HepG2 (cell line): Measurements from ENCODE around the gene BRSK2. TPM values are rescaled to one million over a fixed set of nuclear protein-coding genes. Genes with fewer than 3 reads are reported as not detected.
A peak's percentile ranks its signal among the peaks of the same experiment; 100 is the strongest.

Experiments used
- ATAC-seq: fragments of 200-7000 bp; cut with Tn5 transposase; 3 replicates; pipeline ENCODE4 v1.9.1; 2020; ENCODE audit warnings: mild to moderate bottlenecking, moderate library complexity
- BruUV-seq: library from RNA; stranded (reverse); fragments of 400-500 nt; replicated peaks from 2 replicates; lab custom pipeline; 2021; lab: Mats Ljungman, UMichigan
- CTCF ChIA-PET: fragments of 300-600 bp; formaldehyde crosslinking; extraction: SDS; loops from one replicate; lab custom pipeline; 2021; ENCODE audit warnings: low total read pairs, inconsistent platforms, low intra/inter-chr PET ratio; lab: Yijun Ruan, JAX
- POLR2A ChIA-PET: fragments of 350-600 bp; sonication (Branson Sonifier 250); formaldehyde crosslinking; loops from one replicate; lab custom pipeline; 2020; ENCODE audit warnings: antibody characterized with exemption, inconsistent platforms; lab: Yijun Ruan, JAX
- DNase-seq: peaks from one replicate; pipeline ENCODE4 v3.0.0-alpha.2; 2015; ENCODE audit warnings: low spot score
- FAIRE-seq: peaks from 3 replicates; lab custom pipeline; 2011; peaks lifted over from hg19 to GRCh38; lab: Jason Lieb, UNC
- H2AFZ ChIP-seq: one replicate; pipeline ENCODE4 v1.6.1; 2011; ENCODE audit warnings: low read length, inconsistent platforms
- H3K27ac ChIP-seq: fragments of 300-600 bp; 3 replicates; pipeline ENCODE4 v1.8.0; 2011; ENCODE audit warnings: mixed run types, mild to moderate bottlenecking, mixed read lengths, low read length, inconsistent platforms; ENCODE audit not compliant: insufficient read depth; ENCODE audit errors: extremely low read length
- H3K27me3 ChIP-seq, 2 experiments: fragments of 200-600 bp in 1 of 2; 2 replicates in 1 of 2; 3 replicates in 1 of 2; pipeline versions ENCODE4 v1.6.0 to v1.8.0; 2011; ENCODE audit warnings: low read length in 2 of 2, mild to moderate bottlenecking in 2 of 2, moderate library complexity in 2 of 2, inconsistent platforms in 1 of 2; ENCODE audit not compliant: insufficient read depth in 2 of 2, control insufficient read depth in 1 of 2
- H3K36me3 ChIP-seq, 2 experiments: fragments of 200-600 bp in 1 of 2; replicated peaks in 1 of 2; 2 replicates in 1 of 2; 3 replicates in 1 of 2; pipeline versions ENCODE4 v1.5.1 to v1.8.0; 2011; ENCODE audit warnings: low read length in 2 of 2, inconsistent platforms in 1 of 2; ENCODE audit not compliant: insufficient read depth in 2 of 2, control insufficient read depth in 1 of 2
- H3K4me1 ChIP-seq: 2 replicates; pipeline ENCODE4 v1.5.1; 2012; ENCODE audit warnings: low read length, inconsistent platforms; ENCODE audit not compliant: insufficient read depth
- H3K4me2 ChIP-seq: 2 replicates; pipeline ENCODE4 v1.6.0; 2011; ENCODE audit warnings: low read depth, low read length, inconsistent platforms
- H3K4me3 ChIP-seq, 3 experiments: fragments of 200-600 bp in 1 of 3; sonication (generic), shearing (Covaris generic) in 1 of 3; replicated peaks in 1 of 3; 2 replicates each; pipeline ENCODE4 v1.5.1; 2011 to 2016; ENCODE audit warnings: low read length in 3 of 3, inconsistent platforms in 2 of 3, low read depth in 2 of 3, mild to moderate bottlenecking in 2 of 3, control low read depth in 1 of 3, mixed read lengths in 1 of 3; ENCODE audit not compliant: insufficient read depth in 1 of 3
- H3K79me2 ChIP-seq: one replicate; pipeline ENCODE4 v1.6.1; 2011; ENCODE audit warnings: low read length, inconsistent platforms; ENCODE audit not compliant: insufficient read depth
- H3K9ac ChIP-seq: 2 replicates; pipeline ENCODE4 v1.6.0; 2011; ENCODE audit warnings: mild to moderate bottlenecking, low read depth, low read length, inconsistent platforms; ENCODE audit not compliant: insufficient read depth
- H3K9me3 ChIP-seq: 2 replicates; pipeline ENCODE4 v1.5.1; 2012; ENCODE audit warnings: mild to moderate bottlenecking, low read length
- H4K20me1 ChIP-seq: 2 replicates; pipeline ENCODE4 v1.6.0; 2011; ENCODE audit warnings: inconsistent platforms, mild to moderate bottlenecking, low read length, moderate library complexity; ENCODE audit not compliant: insufficient read depth
- NFE2 ChIP-seq: sonication (generic); formaldehyde crosslinking; IDR thresholded peaks from 2 replicates; pipeline ENCODE4 v1.4.0; 2020; ENCODE audit warnings: missing genetic modification reagents
- PHF5A ChIP-seq: IDR thresholded peaks from one replicate; pipeline ENCODE4 v1.6.1; 2018; ENCODE audit warnings: low read depth, missing genetic modification reagents; ENCODE audit not compliant: unreplicated experiment
- TCF12 ChIP-seq, 2 experiments: fragments of 450-650 bp in 1 of 2; sonication (generic) in 1 of 2; formaldehyde crosslinking in 1 of 2; IDR thresholded peaks; 2 replicates each; pipeline versions ENCODE4 v1.6.1 to v1.8.0; 2017 to 2022; ENCODE audit warnings: antibody characterized with exemption in 1 of 2, mild to moderate bottlenecking in 1 of 2, missing genetic modification reagents in 1 of 2, moderate library complexity in 1 of 2
- ZNF34 ChIP-seq: sonication (generic); formaldehyde crosslinking; IDR thresholded peaks from 2 replicates; pipeline ENCODE4 v1.4.0; 2020; ENCODE audit warnings: mild to moderate bottlenecking, missing genetic modification reagents, borderline replicate concordance
- ZNF484 ChIP-seq: sonication (generic); formaldehyde crosslinking; IDR thresholded peaks from 2 replicates; pipeline ENCODE4 v1.5.1; 2020; ENCODE audit warnings: mild to moderate bottlenecking, low read depth, missing genetic modification reagents, borderline replicate concordance
- WGBS: methylation state at CpG from one replicate; pipeline ENCODE4 v1.1.6; 2017; ENCODE audit warnings: low lambda C conversion rate; 5-methylcytosine and 5-hydroxymethylcytosine counted together
- in situ Hi-C: cut with HindIII; loops from 2 replicates; pipeline ENCODE4 v1.10.0; 2017; ENCODE audit warnings: low pct_unique_long_range_greater_than_20kb; ENCODE audit not compliant: extremely low pct_ligation_motif_present
- intact Hi-C: fragments of 100-400 bp; cut with micrococcal nuclease; formaldehyde crosslinking; loops from one replicate; pipeline ENCODE4 v1.10.0; 2022; ENCODE audit not compliant: unreplicated experiment
- polyA plus RNA-seq, 8 experiments: library from polyadenylated mRNA; depleted of rRNA in 3 of 8; stranded (reverse) in 7 of 8; unstranded in 1 of 8; fragments of >200 nt; fragmentation: Illumina TruSeq in 4 of 8; extraction: Trizol in 4 of 8; gene quantifications; 2 replicates each; pipeline versions ENCODE4 v1.2.1 to v1.2.3, GENCODE V29; 2011 to 2016; ENCODE audit warnings: low read depth in 4 of 8, missing spikeins in 1 of 8, mixed read lengths in 1 of 8; ENCODE audit not compliant: insufficient read depth in 1 of 8
- total RNA-seq, 5 experiments: library from RNA; depleted of rRNA; stranded (reverse); fragments of >200 nt; fragmentation: Illumina TruSeq; extraction: Trizol; gene quantifications; 2 replicates each; pipeline ENCODE4 v1.2.3, GENCODE V29; 2016; ENCODE audit warnings: low read depth in 1 of 5
- TF ChIP-seq, protein P1 (sequence below), 2 experiments: sonication (generic) in 1 of 2; formaldehyde crosslinking in 1 of 2; IDR thresholded peaks; 2 replicates each; pipeline versions ENCODE4 v1.4.0 to v1.6.1; 2018 to 2020; ENCODE audit warnings: missing genetic modification reagents in 2 of 2, borderline replicate concordance in 1 of 2, low read depth in 1 of 2, mild to moderate bottlenecking in 1 of 2, missing biosample characterization in 1 of 2
- TF ChIP-seq, protein P2 (sequence below): sonication (generic); formaldehyde crosslinking; IDR thresholded peaks from 2 replicates; pipeline ENCODE4 v1.4.0; 2020; ENCODE audit warnings: missing genetic modification reagents
- TF ChIP-seq, protein P3 (sequence below): sonication (generic); formaldehyde crosslinking; IDR thresholded peaks from 2 replicates; pipeline ENCODE4 v1.5.0; 2020; ENCODE audit warnings: mild to moderate bottlenecking, missing genetic modification reagents, moderate library complexity

BRSK2 gene
- total and polyA plus RNA-seq, 2 of the 13 experiments (the other 11 are each of a cell fraction or from before 2014, with no cell fraction given): 0.74 to 1.1 TPM

DNA sequence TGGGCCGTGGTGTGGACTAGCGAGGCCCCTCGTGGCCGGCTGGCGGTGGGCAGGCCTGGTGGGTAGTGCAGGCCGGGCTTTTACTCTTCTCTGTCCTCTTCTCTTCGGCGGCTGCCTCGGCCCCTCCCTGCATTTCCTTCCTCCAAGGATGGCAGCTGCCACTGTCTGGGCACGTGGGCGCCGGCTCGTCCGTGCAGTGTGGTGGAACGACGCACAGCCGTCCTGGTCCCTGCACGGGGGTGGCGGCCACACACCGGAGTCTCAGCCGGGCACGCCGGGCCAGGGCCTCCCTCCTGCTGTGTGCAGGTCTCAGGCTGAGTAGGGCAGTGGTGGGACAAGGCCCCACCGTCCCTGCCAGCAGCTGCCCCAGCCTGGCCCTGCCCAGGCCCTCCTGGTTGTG, 59.1 kb downstream of the BRSK2 start (continued):
- TF ChIP-seq, protein P1, sequence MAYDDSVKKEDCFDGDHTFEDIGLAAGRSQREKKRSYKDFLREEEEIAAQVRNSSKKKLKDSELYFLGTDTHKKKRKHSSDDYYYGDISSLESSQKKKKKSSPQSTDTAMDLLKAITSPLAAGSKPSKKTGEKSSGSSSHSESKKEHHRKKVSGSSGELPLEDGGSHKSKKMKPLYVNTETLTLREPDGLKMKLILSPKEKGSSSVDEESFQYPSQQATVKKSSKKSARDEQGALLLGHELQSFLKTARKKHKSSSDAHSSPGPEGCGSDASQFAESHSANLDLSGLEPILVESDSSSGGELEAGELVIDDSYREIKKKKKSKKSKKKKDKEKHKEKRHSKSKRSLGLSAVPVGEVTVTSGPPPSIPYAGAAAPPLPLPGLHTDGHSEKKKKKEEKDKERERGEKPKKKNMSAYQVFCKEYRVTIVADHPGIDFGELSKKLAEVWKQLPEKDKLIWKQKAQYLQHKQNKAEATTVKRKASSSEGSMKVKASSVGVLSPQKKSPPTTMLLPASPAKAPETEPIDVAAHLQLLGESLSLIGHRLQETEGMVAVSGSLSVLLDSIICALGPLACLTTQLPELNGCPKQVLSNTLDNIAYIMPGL (CRISPR knock-in tag; IDR thresholded peaks at IDR 0.05; ENCODE audit: borderline replicate concordance in 1 of 2, low read depth in 1 of 2): no peak
- TF ChIP-seq NFE2 (CRISPR knock-in tag) (no peak), TCF12 (IDR thresholded peaks at IDR 0.05) (no peak), TCF12 (CRISPR knock-in tag; IDR thresholded peaks at IDR 0.05) (no peak), PHF5A (no peak), ZNF484 (CRISPR knock-in tag) (no peak)
- TF ChIP-seq, protein P2, sequence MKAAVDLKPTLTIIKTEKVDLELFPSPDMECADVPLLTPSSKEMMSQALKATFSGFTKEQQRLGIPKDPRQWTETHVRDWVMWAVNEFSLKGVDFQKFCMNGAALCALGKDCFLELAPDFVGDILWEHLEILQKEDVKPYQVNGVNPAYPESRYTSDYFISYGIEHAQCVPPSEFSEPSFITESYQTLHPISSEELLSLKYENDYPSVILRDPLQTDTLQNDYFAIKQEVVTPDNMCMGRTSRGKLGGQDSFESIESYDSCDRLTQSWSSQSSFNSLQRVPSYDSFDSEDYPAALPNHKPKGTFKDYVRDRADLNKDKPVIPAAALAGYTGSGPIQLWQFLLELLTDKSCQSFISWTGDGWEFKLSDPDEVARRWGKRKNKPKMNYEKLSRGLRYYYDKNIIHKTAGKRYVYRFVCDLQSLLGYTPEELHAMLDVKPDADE (CRISPR knock-in tag): no peak
- TF ChIP-seq, all 625 proteins: peak for 0

DNA sequence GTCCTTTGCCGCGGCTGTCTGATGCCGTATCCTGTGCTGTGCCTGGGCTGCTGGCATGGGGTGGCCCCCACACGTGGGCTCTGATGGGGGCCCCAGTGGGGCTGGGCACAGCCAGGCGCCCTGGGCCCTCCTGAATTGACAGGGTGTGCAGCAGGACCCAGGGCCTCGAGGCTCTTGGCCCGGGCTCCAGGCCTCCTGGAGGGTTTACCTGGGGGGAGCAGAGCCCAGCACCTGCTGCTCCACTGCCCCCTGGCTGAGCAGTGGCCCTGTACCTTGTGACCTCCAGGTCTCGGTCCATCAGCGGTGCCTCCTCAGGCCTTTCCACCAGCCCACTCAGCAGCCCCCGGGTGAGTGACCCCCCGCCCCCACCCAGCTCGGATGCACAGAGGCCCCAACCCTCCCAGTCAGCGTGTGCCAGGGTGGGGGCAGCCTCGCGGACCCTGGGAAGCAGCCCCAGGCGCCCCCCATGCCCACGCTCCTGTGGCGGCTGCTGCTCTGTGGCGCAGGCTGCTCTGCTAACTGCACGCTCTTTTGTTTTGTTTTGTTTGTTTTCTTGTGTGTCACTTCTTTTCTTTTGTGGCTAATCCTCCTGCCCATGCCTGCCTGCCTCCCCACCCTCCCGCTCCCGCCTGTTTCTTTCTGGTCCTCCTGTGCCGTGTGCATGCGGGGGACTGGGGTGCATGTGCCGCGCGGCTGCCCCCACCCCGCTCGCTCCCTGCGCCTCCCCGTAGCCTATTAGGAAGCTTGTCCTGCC, 59.9 kb downstream of the BRSK2 start:
- Histone ChIP-seq H3K36me3 (no peaks in the 10 kb centered on the region), H3K9me3 (no peaks in the 10 kb centered on the region), H3K27ac (no peak overlapping the region), H3K4me3 (no peak overlapping the region), H3K4me1 (no peaks in the 10 kb centered on the region), H4K20me1 (peaks cover 6% of the 10 kb centered on the region; the same call in 1 of the 2 replicates), H3K9ac (no peak overlapping the region), H3K27me3 (peaks cover 5 to 22% of the 10 kb centered on the region in 2 experiments; a peak in 4 of 5 replicates), H3K4me2 (no peak overlapping the region), H2AFZ (no peak overlapping the region), H3K79me2 (no peaks in the 10 kb centered on the region)
- intact Hi-C loops: no loop called here
- ChIA-PET POLR2A (no interaction called here), CTCF (no interaction called here)
- no peak for TF ChIP-seq ZNF34 (CRISPR knock-in tag)
- TF ChIP-seq, protein P3, sequence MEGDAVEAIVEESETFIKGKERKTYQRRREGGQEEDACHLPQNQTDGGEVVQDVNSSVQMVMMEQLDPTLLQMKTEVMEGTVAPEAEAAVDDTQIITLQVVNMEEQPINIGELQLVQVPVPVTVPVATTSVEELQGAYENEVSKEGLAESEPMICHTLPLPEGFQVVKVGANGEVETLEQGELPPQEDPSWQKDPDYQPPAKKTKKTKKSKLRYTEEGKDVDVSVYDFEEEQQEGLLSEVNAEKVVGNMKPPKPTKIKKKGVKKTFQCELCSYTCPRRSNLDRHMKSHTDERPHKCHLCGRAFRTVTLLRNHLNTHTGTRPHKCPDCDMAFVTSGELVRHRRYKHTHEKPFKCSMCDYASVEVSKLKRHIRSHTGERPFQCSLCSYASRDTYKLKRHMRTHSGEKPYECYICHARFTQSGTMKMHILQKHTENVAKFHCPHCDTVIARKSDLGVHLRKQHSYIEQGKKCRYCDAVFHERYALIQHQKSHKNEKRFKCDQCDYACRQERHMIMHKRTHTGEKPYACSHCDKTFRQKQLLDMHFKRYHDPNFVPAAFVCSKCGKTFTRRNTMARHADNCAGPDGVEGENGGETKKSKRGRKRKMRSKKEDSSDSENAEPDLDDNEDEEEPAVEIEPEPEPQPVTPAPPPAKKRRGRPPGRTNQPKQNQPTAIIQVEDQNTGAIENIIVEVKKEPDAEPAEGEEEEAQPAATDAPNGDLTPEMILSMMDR (CRISPR knock-in tag): peak; percentile 25; the same call in 1 of the 2 replicates
- ATAC-seq (no peak), FAIRE-seq (no peak), DNase-seq (no peak)
- in situ Hi-C loops: no loop called here
- BruUV-seq: no TSS peak
- 50% methylated on average over 20 of the region's 31 CpGs for WGBS
